Measurements from ENCODE around the gene PRMT3.

GRCh38 chr11:20351136-20351535 is 36.4 kb upstream of the PRMT3 start:
- TF ChIP-seq, protein P1, sequence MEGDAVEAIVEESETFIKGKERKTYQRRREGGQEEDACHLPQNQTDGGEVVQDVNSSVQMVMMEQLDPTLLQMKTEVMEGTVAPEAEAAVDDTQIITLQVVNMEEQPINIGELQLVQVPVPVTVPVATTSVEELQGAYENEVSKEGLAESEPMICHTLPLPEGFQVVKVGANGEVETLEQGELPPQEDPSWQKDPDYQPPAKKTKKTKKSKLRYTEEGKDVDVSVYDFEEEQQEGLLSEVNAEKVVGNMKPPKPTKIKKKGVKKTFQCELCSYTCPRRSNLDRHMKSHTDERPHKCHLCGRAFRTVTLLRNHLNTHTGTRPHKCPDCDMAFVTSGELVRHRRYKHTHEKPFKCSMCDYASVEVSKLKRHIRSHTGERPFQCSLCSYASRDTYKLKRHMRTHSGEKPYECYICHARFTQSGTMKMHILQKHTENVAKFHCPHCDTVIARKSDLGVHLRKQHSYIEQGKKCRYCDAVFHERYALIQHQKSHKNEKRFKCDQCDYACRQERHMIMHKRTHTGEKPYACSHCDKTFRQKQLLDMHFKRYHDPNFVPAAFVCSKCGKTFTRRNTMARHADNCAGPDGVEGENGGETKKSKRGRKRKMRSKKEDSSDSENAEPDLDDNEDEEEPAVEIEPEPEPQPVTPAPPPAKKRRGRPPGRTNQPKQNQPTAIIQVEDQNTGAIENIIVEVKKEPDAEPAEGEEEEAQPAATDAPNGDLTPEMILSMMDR (IDR thresholded peaks at IDR 0.05), result no peak
- no peak for TF ChIP-seq POLR2A (IDR thresholded peaks at IDR 0.05)
